Left kidney (tissue), 2 donors: ENCODE measurements around the gene PEX14. TPM values are rescaled to one million over a fixed set of nuclear protein-coding genes. Genes with fewer than 3 reads are reported as not detected.
"Not testable (repeated sequence)": the region's sequence is repeated elsewhere in the genome, so short reads cannot be mapped to it uniquely, and the experiment has no call there.

Source experiments
- DNase-seq: peaks from one replicate; pipeline ENCODE4 v3.0.0-alpha.2; 2013
- polyA plus RNA-seq: library from polyadenylated mRNA; unstranded; fragments of 120-200 nt; gene quantifications from one replicate; pipeline ENCODE4 v1.2.1, GENCODE V29; 2013; ENCODE audit not compliant: insufficient read length

The PEX14 gene
- polyA plus RNA-seq, 1 donor = 18.6 TPM

DNA sequence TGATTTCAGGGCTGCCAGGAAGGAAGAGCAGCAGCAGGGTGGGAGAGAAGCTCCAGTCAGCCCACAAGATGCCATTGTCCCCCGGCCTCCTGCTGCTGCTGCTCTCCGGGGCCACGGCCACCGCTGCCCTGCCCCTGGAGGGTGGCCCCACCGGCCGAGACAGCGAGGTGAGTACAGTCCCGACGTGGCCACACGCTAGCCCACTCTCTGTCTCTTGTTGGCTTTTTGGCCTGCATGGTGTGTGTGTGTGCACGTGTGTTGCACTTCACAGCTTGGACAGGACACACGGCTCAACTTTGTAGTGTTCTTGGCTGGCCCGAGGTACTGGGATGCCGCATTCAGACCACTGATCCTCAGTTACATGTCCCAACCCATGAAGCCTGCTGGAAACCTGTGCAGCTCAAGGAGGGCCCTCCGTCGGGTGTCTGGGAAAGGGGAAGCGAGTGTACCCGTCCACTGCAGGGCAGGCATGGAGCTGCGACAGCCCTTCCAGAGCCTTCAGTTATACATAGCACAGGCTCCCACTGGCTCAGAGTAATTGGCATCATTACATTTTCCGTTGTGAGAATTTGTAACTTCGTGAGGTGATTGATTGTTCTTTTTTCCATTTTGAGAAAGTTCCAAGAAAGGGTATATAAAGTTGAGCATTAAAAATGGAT, 24.5 kb upstream of the PEX14 start:
- no peak for DNase-seq

DNA sequence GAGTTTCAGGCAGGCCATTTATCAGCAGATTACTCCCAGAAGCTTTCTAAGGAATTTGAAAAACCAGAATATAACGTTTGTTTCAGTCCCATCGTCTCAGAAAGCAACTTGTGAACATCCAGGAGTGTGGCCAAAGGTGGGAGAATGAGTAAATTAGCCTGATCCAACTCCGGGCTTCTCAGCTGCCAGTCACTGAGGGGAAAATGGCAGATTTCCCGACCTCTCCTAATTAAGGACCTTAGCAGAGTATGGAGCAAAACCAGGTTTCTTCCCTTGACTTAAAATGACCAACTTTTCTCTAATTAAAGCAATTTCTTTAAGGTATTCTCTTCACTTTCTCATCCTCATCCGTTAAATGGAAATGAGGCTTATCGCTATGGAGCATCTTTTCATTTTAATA, 23.9 kb upstream of the PEX14 start:
- no peak for DNase-seq

DNA sequence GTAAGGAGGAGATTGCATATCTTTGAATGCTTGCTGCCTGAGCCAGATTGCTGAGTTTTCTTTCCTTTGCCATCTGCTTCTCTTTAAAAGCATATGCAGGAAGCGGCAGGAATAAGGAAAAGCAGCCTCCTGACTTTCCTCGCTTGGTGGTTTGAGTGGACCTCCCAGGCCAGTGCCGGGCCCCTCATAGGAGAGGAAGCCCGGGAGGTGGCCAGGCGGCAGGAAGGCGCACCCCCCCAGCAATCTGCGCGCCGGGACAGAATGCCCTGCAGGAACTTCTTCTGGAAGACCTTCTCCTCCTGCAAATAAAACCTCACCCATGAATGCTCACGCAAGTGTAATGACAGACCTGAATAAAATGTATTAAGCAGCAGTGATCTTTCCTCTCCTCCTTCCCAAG, 23.5 kb upstream of the PEX14 start:
- no peak for DNase-seq

DNA sequence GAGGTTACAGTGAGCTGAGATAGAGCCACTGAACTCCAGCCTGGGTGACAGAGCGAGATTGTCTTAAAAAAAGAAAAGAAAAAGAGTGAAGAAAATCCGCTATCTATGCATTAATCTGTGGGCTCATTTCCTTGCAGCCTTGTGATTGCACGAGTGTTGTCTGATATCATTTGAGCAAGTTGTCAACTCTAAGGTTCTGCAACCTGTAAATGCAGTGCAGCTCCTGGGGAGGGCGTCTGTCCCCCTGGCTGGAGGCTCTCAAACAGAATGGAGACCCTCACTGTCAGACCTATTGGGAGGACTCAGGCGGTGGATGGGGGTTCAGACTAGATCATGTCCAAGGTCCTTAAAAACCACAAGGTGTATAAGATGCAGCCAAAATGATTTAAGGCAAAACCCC, 18.7 kb upstream of the PEX14 start:
- DNase-seq = no peak

DNA sequence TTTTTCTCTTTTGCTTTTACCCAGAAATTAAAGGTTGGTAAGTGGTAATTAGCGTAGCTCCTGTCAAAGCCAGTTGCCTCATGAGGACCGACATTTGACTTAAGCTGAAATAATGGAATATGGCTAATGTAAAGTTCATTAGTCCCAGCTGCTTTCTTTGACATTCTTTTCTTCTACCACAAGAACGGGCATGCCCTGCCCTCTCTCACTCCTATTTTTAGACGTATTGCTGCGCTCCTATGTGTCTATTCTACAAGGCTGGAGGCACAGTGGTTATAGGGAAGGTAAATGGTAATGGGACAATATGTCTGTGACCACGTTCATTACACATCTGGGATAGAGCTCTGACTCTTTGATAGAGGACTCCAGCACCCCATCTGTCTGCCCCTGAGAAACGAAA, 18.1 kb upstream of the PEX14 start:
- DNase-seq = no peak

DNA sequence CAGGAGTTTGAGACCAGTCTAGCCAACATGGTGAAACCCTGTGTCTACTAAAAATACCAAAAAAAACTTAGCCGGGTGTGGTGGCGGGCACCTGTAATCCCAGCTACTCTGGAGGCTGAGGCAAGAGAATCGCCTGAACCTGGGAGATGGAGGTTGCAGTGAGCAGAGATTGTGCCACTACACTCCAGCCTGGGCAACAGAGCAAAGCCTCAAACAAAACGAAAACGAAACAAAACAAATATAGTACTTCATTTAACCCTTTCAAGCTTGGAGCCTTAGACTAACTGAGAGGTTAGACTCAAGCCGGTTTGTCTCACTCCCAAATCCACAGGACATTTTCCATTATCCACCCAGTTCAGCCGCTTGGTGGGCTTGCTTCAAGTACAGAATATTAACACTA, 17.3 kb upstream of the PEX14 start:
- not testable (repeated sequence) for DNase-seq

DNA sequence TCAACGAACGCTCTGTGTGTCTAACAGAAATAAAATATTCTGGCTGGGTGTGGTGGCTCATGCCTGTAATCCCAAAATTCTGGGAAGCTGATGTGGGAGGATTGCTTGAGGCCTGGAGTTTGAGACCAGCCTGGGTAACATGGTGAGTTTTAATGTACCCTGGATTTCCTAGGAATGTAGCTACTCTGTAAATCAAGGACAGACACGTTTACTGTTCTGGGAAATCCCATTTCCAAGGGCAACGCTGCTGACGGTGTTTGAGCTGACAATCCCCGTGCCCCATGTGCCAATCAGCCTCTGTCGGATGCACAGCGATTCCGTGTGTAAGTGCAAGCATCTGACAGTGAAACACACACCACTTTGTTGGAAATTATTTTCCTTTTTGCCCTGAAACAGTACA, 16.9 kb upstream of the PEX14 start:
- no peak for DNase-seq

DNA sequence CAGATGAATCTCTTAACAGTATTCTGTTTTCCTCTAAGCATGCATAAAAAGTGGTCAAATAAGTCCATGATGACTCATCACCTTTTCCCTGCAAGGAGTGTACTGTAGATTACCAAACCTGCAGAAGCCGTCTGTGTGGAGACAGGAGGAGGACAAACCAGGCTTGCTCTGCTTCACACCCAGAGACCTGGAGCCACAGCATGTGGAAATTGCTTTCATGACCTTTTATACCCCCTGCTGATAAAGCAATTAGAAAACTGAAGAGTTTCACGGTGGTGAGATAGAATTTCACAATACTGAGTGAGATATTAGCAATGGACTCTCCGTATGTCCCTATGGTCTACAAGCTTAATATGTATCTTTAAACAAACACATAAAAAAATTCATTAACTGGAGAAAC, 15.6 kb upstream of the PEX14 start:
- no peak for DNase-seq

DNA sequence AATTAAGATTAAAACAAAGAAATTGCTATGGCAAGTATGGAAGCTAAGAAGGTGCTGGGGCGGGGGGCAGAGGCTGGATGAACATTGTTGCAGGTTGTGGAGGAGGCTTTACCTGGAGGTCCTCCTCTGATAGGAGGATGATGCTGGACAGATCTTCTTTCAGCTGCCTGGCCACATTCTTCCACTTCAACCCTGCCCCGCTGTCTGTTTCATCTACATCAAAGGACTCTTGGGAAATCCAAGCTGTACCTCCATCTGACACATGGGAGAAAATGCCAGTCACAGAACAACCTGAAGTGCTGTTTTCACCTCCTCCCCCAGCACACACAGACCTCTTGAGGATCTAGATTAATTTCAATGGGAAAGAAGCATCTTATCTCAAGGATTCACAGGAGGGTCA, 7.7 kb upstream of the PEX14 start:
- DNase-seq = no peak

DNA sequence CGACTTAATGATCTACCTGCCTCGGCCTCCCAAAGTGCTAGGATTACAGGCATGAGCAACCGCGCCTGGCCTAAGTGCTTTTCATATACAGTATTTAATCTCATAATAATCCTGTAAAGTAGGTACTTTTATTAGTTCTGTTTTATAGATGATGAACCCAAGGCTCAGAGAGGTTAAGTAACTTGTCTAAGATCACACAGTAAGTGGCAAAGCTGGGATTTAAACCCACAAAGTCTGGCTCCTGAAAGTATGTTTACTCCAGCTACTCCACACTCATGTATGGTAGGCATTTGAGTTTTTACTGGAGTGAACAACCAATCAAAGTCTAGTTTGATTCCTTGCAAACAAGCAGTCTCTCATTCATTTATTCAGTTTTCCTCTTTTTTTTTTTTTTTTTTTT, 4.7 kb upstream of the PEX14 start:
- DNase-seq = no peak

DNA sequence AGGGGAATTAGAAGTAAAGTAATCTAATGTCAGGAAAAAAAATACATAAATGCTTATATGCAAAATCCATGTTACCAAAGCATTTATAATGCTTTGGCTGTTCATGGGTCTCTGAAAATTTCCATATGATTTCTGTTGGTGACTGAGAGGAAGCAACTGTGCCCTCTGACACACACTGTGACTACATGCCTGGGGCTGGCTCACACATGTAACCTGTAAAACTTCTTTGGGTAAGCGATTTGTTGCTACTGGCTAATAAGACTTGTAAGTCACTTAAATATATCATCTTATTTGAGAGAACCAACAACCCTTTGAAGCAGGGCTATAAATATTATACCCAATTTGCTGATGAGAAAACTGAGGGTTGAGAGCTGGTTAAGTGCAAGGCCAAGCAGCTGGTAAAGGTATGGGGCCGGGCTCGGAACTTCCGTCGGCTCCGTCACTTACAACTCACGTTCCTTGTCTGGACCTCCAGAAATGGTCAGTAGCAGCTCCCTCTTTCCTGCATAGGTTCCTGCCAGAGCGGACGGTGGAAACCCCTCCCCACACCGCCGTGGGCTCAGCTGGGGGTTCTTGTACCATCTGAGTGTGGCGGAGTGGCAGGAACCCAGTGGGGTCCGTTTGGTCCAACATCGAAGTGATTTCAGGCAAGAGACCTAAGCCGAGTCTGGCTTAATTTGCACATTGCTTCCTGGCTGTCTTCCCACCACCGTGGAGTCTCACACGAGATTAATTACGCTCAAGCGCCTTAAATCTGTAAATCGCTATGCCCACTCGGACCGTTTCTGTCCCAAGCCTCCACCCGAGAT, 3.1 kb upstream of the PEX14 start:
- no peak for DNase-seq

DNA sequence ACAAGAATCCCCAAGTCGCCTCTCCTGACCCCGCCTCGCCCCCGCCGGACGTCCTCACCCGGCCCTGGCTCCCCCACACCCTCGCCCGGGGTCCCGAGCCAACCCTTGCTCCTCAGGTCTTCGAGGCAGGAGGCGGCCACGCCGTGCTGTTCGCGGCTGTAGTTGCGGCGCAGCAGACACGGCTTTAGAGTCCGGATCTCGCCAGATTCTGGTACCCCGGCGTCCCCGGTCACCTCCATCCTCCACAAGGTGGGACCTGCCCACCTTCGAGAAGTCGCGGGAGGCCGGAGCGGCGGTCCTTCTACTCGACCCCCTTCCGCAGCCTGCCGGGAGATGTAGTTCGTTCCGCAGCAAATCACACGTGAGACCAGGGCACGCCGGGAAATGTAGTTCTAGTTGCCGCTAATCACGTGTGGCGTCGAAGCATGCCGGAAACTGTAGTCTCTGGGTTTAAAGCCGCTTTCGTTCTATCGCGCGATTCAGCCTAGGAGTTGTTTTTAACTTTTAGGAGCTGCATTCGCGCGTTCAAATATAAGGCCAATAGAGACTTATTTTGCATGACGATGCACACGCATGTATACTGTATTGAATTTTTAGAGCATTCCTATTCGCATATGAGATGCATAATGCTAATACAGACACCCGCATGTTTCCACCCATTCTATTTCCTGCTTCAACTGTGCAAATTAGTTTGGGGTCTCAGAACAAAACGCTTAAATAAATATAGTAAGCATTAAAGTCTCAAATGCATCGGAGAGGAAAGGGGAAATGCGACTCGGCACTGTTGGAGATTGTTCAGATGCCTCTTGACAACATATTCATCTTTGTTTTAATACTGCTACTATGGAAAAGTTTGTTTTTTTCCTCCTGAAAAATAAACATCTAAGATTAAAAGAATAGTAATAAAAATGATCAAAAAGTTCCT, 2.3 kb upstream of the PEX14 start, which contains the start of gene DFFA:
DFFA (minus strand) TSS at position 310 of the 925 bp plus-strand sequence; CDS start at position 239, 71 bp downstream.
- peak; percentile 95 for DNase-seq

DNA sequence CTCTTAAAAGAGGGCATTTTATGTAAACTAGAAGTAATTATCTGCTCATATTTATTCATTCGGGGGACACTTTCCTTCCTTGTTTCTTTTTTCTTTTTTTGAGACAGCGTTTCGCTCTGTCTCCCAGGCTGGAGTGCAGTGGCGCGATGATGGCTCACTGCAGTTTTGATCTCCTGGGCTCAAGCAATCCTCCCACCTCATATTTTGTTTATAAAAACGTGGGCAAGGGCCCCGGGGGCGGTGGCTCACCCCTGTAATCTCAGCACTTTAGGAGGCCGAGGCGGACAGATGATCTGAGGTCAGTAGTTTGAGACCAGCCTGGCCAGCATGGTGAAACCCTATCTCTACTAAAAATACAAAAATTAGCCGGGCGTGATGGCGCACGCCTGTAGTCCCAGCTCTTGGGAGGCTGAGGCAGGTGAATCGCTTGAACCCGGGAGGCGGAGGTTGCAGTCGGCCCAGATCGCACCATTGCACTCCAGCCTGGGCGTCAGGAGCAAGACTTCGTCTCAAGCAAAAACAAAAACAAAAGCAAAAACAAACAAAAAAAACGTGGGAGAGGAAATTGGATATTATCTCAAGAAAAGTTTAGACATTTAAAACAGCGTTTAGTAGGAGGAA, 1.5 kb upstream of the PEX14 start:
- peak; percentile 27 for DNase-seq

DNA sequence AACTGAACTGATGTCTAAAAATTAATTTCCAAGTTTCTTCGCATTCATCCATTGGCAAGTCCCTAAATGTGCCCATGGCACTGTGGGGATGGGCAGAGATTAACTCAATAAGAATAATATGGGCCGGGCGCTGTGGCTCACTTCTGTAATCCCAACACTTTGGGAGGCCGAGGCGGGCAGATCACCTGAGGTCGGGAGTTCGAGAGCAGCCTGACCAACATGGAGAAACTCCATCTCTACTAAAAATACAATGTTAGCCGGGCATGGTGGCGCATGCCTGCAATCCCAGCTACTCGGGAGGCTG, 489 bp upstream of the PEX14 start:
- not testable (repeated sequence) for DNase-seq

DNA sequence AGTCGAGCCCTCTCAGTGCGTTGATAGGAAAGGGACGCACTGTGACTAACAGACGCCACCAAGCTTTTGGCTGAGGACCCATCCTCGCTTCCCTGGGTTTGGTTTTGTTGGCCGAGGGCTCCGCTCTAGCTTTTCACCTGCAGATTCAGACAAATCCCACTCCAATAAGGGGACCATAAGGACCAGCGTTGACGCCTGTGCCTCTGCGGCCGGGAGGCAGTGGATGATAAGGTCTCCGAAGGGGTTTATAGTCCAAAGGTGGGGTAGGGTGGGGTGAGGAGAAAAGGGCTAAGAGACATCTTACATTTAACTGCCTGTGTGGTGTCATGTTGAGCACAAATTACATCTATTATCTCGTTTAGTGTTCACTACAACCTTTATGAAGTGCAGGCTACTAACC, 760 bp downstream of the PEX14 start:
- no peak for DNase-seq

DNA sequence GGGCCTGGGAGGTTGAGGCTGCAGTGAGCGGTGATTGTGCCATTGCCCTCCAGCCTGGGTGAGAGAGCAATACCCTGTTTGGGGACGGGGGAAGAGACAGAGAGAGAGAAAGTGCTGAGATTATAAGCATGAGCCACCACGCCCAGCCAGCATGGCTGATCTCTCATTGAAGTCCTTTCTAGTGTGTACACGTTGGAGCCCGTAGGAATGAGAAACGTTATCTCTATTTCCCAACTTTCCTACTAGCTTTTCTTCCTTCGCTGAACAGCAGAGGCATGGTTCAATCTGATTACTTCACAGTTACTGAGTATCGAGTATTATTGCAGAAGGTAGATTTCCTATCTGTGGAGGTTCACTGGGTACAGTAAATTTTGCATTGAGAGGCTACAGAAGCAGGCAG, 4.5 kb downstream of the PEX14 start:
- no peak for DNase-seq

DNA sequence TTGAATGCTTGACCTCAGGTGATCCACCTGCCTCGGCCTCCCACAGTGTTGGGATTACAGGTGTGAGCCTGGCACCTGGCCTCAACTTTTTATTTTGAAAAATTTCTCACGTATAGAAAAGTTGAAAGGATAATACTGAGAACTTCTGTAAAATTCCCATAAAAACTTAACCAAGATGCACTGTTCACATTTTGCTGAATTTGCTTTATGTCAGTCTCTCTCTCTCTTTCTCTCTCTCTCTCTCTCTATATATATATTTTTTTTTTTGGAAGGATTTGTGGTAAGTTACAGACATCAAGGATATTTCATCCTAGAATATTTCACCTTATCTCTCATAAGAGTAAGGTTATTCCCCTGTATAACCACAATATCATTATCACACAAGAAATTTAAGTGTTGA, 5.9 kb downstream of the PEX14 start:
- no peak for DNase-seq

DNA sequence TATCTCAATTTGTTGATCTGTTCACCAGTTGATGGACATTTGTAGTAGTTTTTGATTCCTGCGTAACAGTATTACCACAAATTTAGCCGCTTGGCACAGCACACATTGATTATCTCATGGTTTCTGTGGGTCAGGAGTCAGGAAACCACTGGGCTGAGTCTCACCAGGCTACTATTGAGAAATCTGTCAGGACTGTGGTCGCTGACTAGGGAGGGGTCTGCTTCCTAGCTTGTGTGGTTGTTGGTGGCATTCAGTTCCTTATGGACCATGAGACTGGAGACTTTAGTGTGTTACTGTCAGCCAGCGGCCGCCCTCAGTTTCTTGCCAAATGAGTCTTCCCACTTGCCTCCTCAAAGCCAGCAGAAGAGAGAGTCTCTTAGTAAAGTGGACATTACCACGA, 9.8 kb downstream of the PEX14 start:
- DNase-seq = no peak

DNA sequence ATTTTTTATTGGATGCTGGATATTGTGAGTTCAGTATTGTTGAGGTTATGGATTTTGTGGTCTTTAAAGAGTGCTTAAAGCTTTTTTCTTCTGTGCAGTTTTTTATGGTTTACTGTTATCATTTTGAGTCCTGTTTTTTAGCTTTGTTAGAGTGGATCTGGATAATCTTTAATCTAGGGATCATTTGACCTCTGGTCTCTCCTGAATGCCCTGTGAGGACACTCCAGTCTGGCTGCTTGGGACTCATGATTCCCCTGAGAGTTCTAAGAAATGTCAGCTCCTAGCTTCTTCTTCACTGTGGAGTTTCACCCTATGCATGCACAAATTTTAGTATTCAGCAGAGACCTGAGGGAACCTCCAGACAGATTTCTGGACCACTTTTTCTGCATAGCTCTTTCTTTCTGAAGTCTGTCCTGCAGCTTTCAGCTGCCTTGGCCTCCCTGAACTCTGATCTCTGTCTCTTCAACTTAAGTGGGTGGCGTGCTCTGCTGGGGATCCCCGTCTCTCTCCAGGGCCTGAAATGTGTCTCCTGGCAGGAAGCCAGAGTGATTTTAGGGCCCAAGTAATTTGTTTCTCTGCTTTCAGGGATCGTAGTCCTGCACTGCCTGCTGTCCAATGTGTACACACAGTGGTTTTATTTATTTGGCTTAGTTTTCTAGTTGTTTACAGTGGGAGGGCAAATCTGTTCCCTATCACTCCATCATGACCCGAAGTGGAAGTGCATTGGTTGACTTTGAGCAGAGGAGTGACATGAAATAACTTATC, 14.7 kb downstream of the PEX14 start:
- no peak for DNase-seq

DNA sequence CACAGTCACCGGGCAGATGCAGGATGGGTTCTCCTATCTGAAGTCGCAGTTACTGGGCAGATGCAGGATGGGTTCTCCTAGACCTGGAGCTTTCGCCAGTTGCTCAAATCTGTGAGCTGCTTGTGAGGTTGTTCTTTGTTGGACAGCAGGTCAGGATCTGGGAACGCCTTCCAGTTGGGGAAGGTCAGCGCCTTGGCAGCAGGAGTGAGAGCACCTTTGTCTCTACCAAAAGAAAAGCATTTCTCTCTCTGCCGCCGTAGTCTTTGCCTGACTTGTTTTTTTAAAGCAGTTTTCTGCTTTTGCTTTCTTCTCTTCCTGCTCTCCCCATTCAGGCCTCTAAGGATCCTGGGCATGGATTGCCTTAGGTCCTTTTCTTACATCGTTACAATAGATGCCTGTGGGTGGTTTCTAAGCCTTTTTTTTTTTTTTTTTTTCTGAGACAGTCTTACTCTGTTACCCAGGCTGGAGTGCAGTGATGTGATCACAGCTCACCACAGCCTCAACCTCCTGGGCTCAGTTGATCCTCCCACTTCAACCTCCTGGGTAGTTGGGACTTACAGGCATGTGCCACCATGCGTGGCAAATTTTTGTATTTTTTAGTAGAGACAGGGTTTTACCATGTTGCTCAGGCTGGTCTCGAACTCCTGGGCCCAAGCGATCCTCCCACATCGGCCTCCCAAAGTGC, 15.7 kb downstream of the PEX14 start:
- DNase-seq = no peak

DNA sequence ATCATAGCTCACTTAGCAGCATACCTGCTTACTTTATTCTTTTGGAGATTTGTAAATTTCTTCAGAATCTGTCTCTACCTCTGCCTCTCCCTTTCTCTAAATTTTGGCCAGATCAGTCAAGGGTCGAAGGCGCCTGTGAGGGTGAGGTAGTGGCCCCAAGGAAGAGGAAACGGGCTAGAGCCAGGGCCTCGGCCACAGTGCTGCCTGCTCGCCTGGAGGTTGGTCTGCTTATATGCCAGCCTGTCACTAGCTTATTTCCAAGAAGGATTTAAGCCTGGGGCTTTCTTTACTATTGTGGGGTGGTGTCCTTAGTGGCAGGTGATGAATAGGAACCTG, 19.6 kb downstream of the PEX14 start:
- no peak for DNase-seq
